ENCODE results near the gene HSD17B1.

DNA sequence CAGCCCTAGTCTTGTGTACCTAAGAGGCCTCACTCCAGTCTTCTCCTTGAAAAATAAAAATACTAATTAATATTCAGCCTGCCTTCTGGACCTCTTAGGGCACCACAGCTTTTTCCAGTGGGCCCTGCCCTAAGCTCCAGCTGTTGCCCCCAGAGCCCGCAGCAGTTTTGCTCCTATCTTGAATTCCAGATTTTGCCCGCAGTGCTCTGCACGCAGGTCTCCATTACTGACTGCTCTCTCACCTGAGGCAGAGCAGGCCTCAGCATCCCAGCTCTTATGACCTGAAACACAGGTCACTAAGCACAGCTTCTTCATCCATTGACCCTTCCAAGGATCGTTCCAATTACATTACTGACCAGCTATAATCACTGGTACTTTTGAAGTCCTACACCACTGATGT is 45.1 kb upstream of the HSD17B1 start:
- TF ChIP-seq, protein P1, sequence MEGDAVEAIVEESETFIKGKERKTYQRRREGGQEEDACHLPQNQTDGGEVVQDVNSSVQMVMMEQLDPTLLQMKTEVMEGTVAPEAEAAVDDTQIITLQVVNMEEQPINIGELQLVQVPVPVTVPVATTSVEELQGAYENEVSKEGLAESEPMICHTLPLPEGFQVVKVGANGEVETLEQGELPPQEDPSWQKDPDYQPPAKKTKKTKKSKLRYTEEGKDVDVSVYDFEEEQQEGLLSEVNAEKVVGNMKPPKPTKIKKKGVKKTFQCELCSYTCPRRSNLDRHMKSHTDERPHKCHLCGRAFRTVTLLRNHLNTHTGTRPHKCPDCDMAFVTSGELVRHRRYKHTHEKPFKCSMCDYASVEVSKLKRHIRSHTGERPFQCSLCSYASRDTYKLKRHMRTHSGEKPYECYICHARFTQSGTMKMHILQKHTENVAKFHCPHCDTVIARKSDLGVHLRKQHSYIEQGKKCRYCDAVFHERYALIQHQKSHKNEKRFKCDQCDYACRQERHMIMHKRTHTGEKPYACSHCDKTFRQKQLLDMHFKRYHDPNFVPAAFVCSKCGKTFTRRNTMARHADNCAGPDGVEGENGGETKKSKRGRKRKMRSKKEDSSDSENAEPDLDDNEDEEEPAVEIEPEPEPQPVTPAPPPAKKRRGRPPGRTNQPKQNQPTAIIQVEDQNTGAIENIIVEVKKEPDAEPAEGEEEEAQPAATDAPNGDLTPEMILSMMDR (IDR thresholded peaks at IDR 0.05; ENCODE audit: poor library complexity, severe bottlenecking): no peak
- TF ChIP-seq RAD21 (conservative IDR thresholded peaks at IDR 0.05) (no peak), EZH2 (IDR thresholded peaks at IDR 0.05; ENCODE audit: borderline replicate concordance, insufficient read depth, low read length, poor library complexity, severe bottlenecking) (no peak), EP300 (conservative IDR thresholded peaks at IDR 0.05; ENCODE audit: poor library complexity, severe bottlenecking) (no peak), POLR2AphosphoS5 (IDR thresholded peaks at IDR 0.05) (no peak)

Data from neural cell (in vitro differentiated cells).